Natural killer cell (primary cell): ENCODE data around the gene BLOC1S4. TPM values are rescaled to one million over a fixed set of nuclear protein-coding genes. Genes with fewer than 3 reads are reported as not detected.

ENCODE experiments used
- ATAC-seq, 3 donors: fragments of 150-1000 bp in 2 of 3; fragments of 200-7000 bp in 1 of 3; cut with Tn5 transposase; 1 replicate in 1 of 3; 2 replicates in 2 of 3; pipeline ENCODE4 v1.10.0; 2021; ENCODE audit warnings: mild to moderate bottlenecking in 2 of 3, moderate library complexity in 2 of 3
- DNase-seq, 2 donors: peaks; one replicate each; pipeline versions ENCODE4 v3.0.0 to v3.0.0-alpha.2; 2013 to 2021; ENCODE audit warnings: mixed read lengths in 1 of 2
- H3K27ac ChIP-seq: one replicate; pipeline ENCODE4 v1.5.1; 2013; ENCODE audit warnings: mild to moderate bottlenecking, low read length
- H3K27me3 ChIP-seq: one replicate; pipeline ENCODE4 v1.6.1; 2013; ENCODE audit warnings: low read length; ENCODE audit not compliant: control insufficient read depth, insufficient read depth
- H3K36me3 ChIP-seq: one replicate; pipeline ENCODE4 v1.6.1; 2013; ENCODE audit warnings: low read length; ENCODE audit not compliant: control insufficient read depth, insufficient read depth
- H3K4me1 ChIP-seq: one replicate; pipeline ENCODE4 v1.6.1; 2013; ENCODE audit warnings: low read length; ENCODE audit not compliant: control insufficient read depth, insufficient read depth
- H3K4me3 ChIP-seq: one replicate; pipeline ENCODE4 v1.5.1; 2013; ENCODE audit warnings: low read length
- H3K9me3 ChIP-seq: one replicate; pipeline ENCODE4 v1.6.1; 2013; ENCODE audit warnings: low read length; ENCODE audit not compliant: control insufficient read depth, insufficient read depth
- H3K27ac Mint-ChIP-seq, 2 donors: one replicate each; pipeline ENCODE4 v1.8.0; 2022; ENCODE audit warnings: mild to moderate bottlenecking in 2 of 2, mixed read lengths in 2 of 2, moderate library complexity in 1 of 2
- H3K27me3 Mint-ChIP-seq, 2 donors: one replicate each; pipeline ENCODE4 v1.8.0; 2022; ENCODE audit warnings: low read depth in 2 of 2, mixed read lengths in 2 of 2
- H3K36me3 Mint-ChIP-seq: one replicate; pipeline ENCODE4 v1.8.0; 2022; ENCODE audit warnings: mixed read lengths
- H3K4me1 Mint-ChIP-seq, 2 donors: one replicate each; pipeline ENCODE4 v1.8.0; 2022; ENCODE audit warnings: mixed read lengths in 2 of 2
- H3K4me3 Mint-ChIP-seq: one replicate; pipeline ENCODE4 v1.8.0; 2022; ENCODE audit warnings: mild to moderate bottlenecking, moderate library complexity, mixed read lengths
- H3K9me3 Mint-ChIP-seq, 2 donors: one replicate each; pipeline ENCODE4 v1.8.0; 2022; ENCODE audit warnings: mixed read lengths in 2 of 2
- CTCF ChIP-seq: fragments of 200-600 bp; IDR thresholded peaks from one replicate; pipeline ENCODE4 v1.8.0; 2022; ENCODE audit warnings: antibody characterized with exemption
- WGBS: methylation state at CpG from one replicate; pipeline ENCODE4 v1.1.7; 2013; ENCODE audit warnings: missing lambda C conversion rate; ENCODE audit not compliant: insufficient coverage; 5-methylcytosine and 5-hydroxymethylcytosine counted together
- intact Hi-C: fragments of 100-400 bp; cut with micrococcal nuclease; formaldehyde crosslinking; loops from one replicate; pipeline ENCODE4 v1.14.2; 2022
- total RNA-seq, 4 donors: library from RNA; stranded (reverse); fragments of 120-200 nt in 1 of 4; gene quantifications; one replicate each; pipeline versions ENCODE4 v1.2.3 to v1.2.4, GENCODE V29; 2013 to 2022

The BLOC1S4 gene
- total RNA-seq, 3 donors from 2014 or later (not counting 1 experiment from before 2014, with no cell fraction given): 18.9 to 20.1 (median 20.0) TPM

DNA sequence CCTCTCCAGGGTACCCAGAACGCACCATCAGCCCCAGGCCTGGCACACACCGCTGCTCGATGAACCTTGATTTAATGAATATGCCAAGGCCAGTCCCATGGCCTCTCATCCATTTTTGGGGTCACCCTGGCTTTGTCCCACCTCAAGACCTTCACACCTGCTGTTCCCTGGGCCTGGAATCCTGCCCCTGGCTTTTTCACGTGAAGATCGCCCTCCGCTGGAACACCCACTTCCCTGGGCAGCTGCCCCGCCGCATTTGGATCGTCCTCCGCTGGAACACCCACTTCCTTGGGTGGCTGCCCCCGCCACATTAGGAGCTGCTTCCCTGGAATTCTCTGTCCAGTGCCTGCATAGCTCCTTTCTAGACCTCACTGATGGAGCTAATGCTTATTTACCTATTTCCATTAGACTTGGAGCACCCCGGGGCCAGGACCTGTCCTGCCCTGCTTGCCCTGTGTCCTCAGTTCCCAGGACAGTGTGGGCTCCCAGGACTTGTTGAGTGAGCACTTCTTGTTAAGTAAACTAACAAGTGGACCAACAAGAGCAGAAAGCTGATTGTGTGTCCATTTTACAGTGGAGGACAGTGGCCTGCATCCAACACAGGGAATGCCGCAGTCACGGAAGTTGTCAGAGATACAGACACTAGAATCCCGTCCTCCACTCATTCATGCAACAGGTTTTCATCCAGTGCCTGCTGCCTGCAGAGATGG is 12.5 kb downstream of the BLOC1S4 start:
- Mint-ChIP-seq H3K4me1 (peaks cover 0 to 4% of the 10 kb centered on the region in 2 donors), H3K27ac (no peak overlapping the region), H3K27me3 (peaks cover 0 to 1% of the 10 kb centered on the region in 2 donors), H3K9me3 (no peaks in the 10 kb centered on the region), H3K36me3 (no peaks in the 10 kb centered on the region), H3K4me3 (no peak overlapping the region)
- ATAC-seq: no peak
- no peak for DNase-seq
- Histone ChIP-seq H3K27ac (no peak overlapping the region), H3K27me3 (no peaks in the 10 kb centered on the region), H3K4me1 (no peaks in the 10 kb centered on the region), H3K36me3 (no peaks in the 10 kb centered on the region), H3K9me3 (no peaks in the 10 kb centered on the region), H3K4me3 (no peak overlapping the region)
- intact Hi-C loops: no loop called here
- 92% methylated on average over 15 of the region's 15 CpGs for WGBS
- TF ChIP-seq CTCF: no peak

DNA sequence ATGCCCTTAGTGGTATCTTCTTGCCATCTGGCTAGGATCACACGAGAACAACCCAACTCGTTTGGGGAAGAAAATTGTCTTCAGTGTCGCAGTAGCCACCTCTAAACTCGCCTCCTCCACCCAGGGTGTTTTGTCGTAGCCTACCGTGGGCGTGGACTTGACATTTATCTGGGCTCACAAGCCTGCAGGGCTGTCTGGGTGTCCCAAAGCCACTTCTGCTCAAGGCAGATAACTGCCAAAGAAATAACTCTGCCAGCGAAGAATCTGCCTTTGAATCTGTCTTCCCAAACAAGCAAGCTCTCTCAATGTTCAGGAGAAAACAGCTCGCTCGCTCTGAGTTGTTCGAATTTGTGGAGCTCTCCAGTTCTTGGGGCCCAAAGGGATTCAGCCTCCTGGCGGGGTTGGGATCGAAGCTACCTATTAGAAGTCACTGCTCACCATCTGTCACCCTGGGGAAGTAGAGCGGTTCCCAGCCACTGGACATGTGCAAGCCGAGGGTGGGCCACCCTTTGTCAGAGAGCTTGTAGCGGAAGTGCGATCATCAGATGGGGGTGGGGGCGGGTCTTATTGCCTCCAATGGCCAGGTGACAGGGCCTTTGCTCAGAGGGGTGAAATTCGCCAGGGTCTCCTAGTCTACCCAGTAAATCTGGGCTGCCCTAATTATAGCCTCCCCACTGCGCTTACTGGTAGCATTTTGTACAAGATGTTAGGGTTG is 14.8 kb downstream of the BLOC1S4 start:
- H3K27me3 Mint-ChIP-seq: peaks cover 7 to 15% of the 10 kb centered on the region in 2 donors
- no peak overlapping the region for H3K4me3 ChIP-seq
- no peaks in the 10 kb centered on the region for H3K9me3 ChIP-seq
- no peaks in the 10 kb centered on the region for H3K9me3 Mint-ChIP-seq
- no peak for ATAC-seq
- no peak overlapping the region for H3K4me3 Mint-ChIP-seq
- peaks cover 0 to 4% of the 10 kb centered on the region in 2 donors for H3K4me1 Mint-ChIP-seq
- H3K27ac Mint-ChIP-seq: no peak overlapping the region
- 76% methylated on average over 20 of the region's 20 CpGs for WGBS
- DNase-seq: no peak
- intact Hi-C loops: no loop called here
- no peaks in the 10 kb centered on the region for H3K36me3 ChIP-seq
- H3K27me3 ChIP-seq: no peaks in the 10 kb centered on the region
- no peaks in the 10 kb centered on the region for H3K36me3 Mint-ChIP-seq
- no peak overlapping the region for H3K27ac ChIP-seq
- H3K4me1 ChIP-seq: no peaks in the 10 kb centered on the region
- TF ChIP-seq CTCF: no peak

- Mint-ChIP-seq H3K9me3 (no peaks in the 10 kb centered on the region), H3K4me3 (no peak overlapping the region), H3K27me3 (peaks cover 7 to 15% of the 10 kb centered on the region in 2 donors), H3K4me1 (peaks cover 0 to 4% of the 10 kb centered on the region in 2 donors), H3K27ac (no peak overlapping the region), H3K36me3 (no peaks in the 10 kb centered on the region)
- Histone ChIP-seq H3K27ac (no peak overlapping the region), H3K4me1 (no peaks in the 10 kb centered on the region), H3K9me3 (no peaks in the 10 kb centered on the region), H3K27me3 (no peaks in the 10 kb centered on the region), H3K36me3 (no peaks in the 10 kb centered on the region), H3K4me3 (no peak overlapping the region)
- intact Hi-C loops: no loop called here
- DNase-seq (no peak), ATAC-seq (no peak)
- WGBS: 93% methylated on average over 8 of the region's 8 CpGs
- no peak for TF ChIP-seq CTCF
Measured at GRCh38 chr4:6731318-6731675, 15.3 kb downstream of the BLOC1S4 start.
